Smooth muscle cell (in vitro differentiated cells): ENCODE results near the gene PAM. TPM values are rescaled to one million over a fixed set of nuclear protein-coding genes. Genes with fewer than 3 reads are reported as not detected.

Source experiments
- DNase-seq: peaks from one replicate; lab custom pipeline; 2025; ENCODE audit not compliant: unreplicated experiment; lab: John Stamatoyannopoulos, UW
- H2AFZ ChIP-seq: fragments of 200-600 bp; sonication (generic); 2 replicates; pipeline ENCODE4 v1.6.0; 2016; ENCODE audit warnings: antibody characterized with exemption, low read depth, mild to moderate bottlenecking
- H3F3A ChIP-seq: fragments of 200-600 bp; sonication (generic); 2 replicates; pipeline ENCODE4 v1.6.0; 2017; ENCODE audit warnings: antibody characterized with exemption, low read depth
- H3K27ac ChIP-seq: fragments of 200-600 bp; sonication (generic); 2 replicates; pipeline ENCODE4 v1.5.1; 2016; ENCODE audit warnings: low read depth, mild to moderate bottlenecking
- H3K27me3 ChIP-seq: fragments of 200-600 bp; sonication (generic); 2 replicates; pipeline ENCODE4 v1.6.1; 2016; ENCODE audit warnings: low read depth, mild to moderate bottlenecking
- H3K36me3 ChIP-seq: fragments of 200-600 bp; sonication (generic); 2 replicates; pipeline ENCODE4 v1.5.1; 2016; ENCODE audit warnings: low read depth
- H3K4me1 ChIP-seq: fragments of 200-600 bp; sonication (generic); 2 replicates; pipeline ENCODE4 v1.5.1; 2016; ENCODE audit warnings: low read depth
- H3K4me2 ChIP-seq: fragments of 200-600 bp; sonication (generic); 2 replicates; pipeline ENCODE4 v1.6.0; 2016; ENCODE audit warnings: mild to moderate bottlenecking
- H3K4me3 ChIP-seq: fragments of 200-600 bp; sonication (generic); 2 replicates; pipeline ENCODE4 v1.5.1; 2016; ENCODE audit warnings: mild to moderate bottlenecking
- H3K79me2 ChIP-seq: fragments of 200-600 bp; sonication (generic); 2 replicates; pipeline ENCODE4 v1.6.0; 2016; ENCODE audit warnings: low read depth, mild to moderate bottlenecking
- H3K9ac ChIP-seq: fragments of 200-600 bp; sonication (generic); 2 replicates; pipeline ENCODE4 v1.6.0; 2016; ENCODE audit warnings: low read depth
- H3K9me3 ChIP-seq: fragments of 200-600 bp; sonication (generic); replicated peaks from 2 replicates; pipeline ENCODE4 v1.5.1; 2016; ENCODE audit warnings: low read depth
- H4K20me1 ChIP-seq: fragments of 200-600 bp; sonication (generic); 2 replicates; pipeline ENCODE4 v1.6.0; 2016; ENCODE audit warnings: low read depth
- CTCF ChIP-seq: fragments of 200-600 bp; sonication (generic); IDR thresholded peaks from 2 replicates; pipeline ENCODE4 v1.5.1; 2017; ENCODE audit warnings: borderline replicate concordance, mild to moderate bottlenecking, antibody characterized with exemption; ENCODE audit not compliant: insufficient read depth, poor library complexity, severe bottlenecking
- WGBS: methylation state at CpG from one replicate; pipeline ENCODE4 v1.1.7; 2016; ENCODE audit warnings: low lambda C conversion rate; 5-methylcytosine and 5-hydroxymethylcytosine counted together
- polyA plus RNA-seq: library from polyadenylated mRNA; unstranded; fragments of >200 nt; fragmentation: Nextera tagmentation; extraction: Ambion mirVana; gene quantifications from 2 replicates; pipeline ENCODE4 v1.2.1, GENCODE V29; 2016
- total RNA-seq: library from RNA; depleted of rRNA; stranded (reverse); fragments of >200 nt; gene quantifications from 2 replicates; pipeline ENCODE4 v1.2.3, GENCODE V29; 2014

Gene PAM
- total and polyA plus RNA-seq, 2 experiments from 2014 or later, result 117 to 155 TPM

- Histone ChIP-seq H3K9ac (no peak overlapping the region), H3K4me1 (peaks cover 31% of the 10 kb centered on the region), H3K36me3 (no peaks in the 10 kb centered on the region), H3K4me2 (no peak overlapping the region), H3K27ac (no peak overlapping the region), H3K79me2 (no peaks in the 10 kb centered on the region), H4K20me1 (no peaks in the 10 kb centered on the region), H3F3A (no peaks in the 10 kb centered on the region), H3K27me3 (no peaks in the 10 kb centered on the region), H3K9me3 (no peaks in the 10 kb centered on the region), H2AFZ (no peak overlapping the region), H3K4me3 (no peak overlapping the region)
- 92% methylated on average over 6 of the region's 6 CpGs for whole genome bisulfite sequencing
- no peak for TF ChIP-seq CTCF
- DNase-seq, result no peak
These were observed 167.1 kb downstream of the PAM start for GRCh38 chr5:102922111-102922720.

GRCh38 chr5:102922799-102923477 is 167.8 kb downstream of the PAM start:
- TF ChIP-seq CTCF, result no peak
- Histone ChIP-seq H3K9me3 (no peaks in the 10 kb centered on the region), H3F3A (no peaks in the 10 kb centered on the region), H4K20me1 (no peaks in the 10 kb centered on the region), H3K27ac (no peak overlapping the region), H3K27me3 (no peaks in the 10 kb centered on the region), H3K79me2 (no peaks in the 10 kb centered on the region), H3K4me1 (peaks cover 26% of the 10 kb centered on the region), H3K4me3 (no peak overlapping the region), H3K9ac (no peak overlapping the region), H2AFZ (no peak overlapping the region), H3K36me3 (no peaks in the 10 kb centered on the region), H3K4me2 (no peak overlapping the region)
- DNase-seq, result no peak
- WGBS, result 88% methylated on average over 4 of the region's 4 CpGs

GRCh38 chr5:102924963-102925362 is 169.9 kb downstream of the PAM start:
- H3K9ac ChIP-seq, result no peak overlapping the region
- no peaks in the 10 kb centered on the region for H4K20me1 ChIP-seq
- peaks cover 12% of the 10 kb centered on the region for H3K4me1 ChIP-seq
- no peak for DNase-seq
- no peaks in the 10 kb centered on the region for H3K27me3 ChIP-seq
- H3K79me2 ChIP-seq, result no peaks in the 10 kb centered on the region
- no peak overlapping the region for H3K4me3 ChIP-seq
- 97% methylated on average over 2 of the region's 2 CpGs for WGBS
- no peak overlapping the region for H2AFZ ChIP-seq
- no peak overlapping the region for H3K27ac ChIP-seq
- no peaks in the 10 kb centered on the region for H3K36me3 ChIP-seq
- no peaks in the 10 kb centered on the region for H3F3A ChIP-seq
- no peak overlapping the region for H3K4me2 ChIP-seq
- no peaks in the 10 kb centered on the region for H3K9me3 ChIP-seq
- no peak for TF ChIP-seq CTCF

- H3K27ac ChIP-seq, result no peak overlapping the region
- no peak for DNase-seq
- no peak overlapping the region for H2AFZ ChIP-seq
- 94% methylated on average over 6 of the region's 6 CpGs for WGBS
- no peaks in the 10 kb centered on the region for H3K4me1 ChIP-seq
- no peaks in the 10 kb centered on the region for H3F3A ChIP-seq
- TF ChIP-seq CTCF, result no peak
- H4K20me1 ChIP-seq, result no peaks in the 10 kb centered on the region
- H3K4me2 ChIP-seq, result no peak overlapping the region
- H3K79me2 ChIP-seq, result no peaks in the 10 kb centered on the region
- no peak overlapping the region for H3K9ac ChIP-seq
- no peaks in the 10 kb centered on the region for H3K9me3 ChIP-seq
- no peaks in the 10 kb centered on the region for H3K36me3 ChIP-seq
- no peaks in the 10 kb centered on the region for H3K27me3 ChIP-seq
- H3K4me3 ChIP-seq, result no peak overlapping the region
These were observed 171.9 kb downstream of the PAM start for GRCh38 chr5:102927007-102927406.
